Measurements from ENCODE around the gene SLC43A1.
A peak's percentile ranks its signal among the peaks of the same experiment; 100 is the strongest.

Gene SLC43A1

DNA sequence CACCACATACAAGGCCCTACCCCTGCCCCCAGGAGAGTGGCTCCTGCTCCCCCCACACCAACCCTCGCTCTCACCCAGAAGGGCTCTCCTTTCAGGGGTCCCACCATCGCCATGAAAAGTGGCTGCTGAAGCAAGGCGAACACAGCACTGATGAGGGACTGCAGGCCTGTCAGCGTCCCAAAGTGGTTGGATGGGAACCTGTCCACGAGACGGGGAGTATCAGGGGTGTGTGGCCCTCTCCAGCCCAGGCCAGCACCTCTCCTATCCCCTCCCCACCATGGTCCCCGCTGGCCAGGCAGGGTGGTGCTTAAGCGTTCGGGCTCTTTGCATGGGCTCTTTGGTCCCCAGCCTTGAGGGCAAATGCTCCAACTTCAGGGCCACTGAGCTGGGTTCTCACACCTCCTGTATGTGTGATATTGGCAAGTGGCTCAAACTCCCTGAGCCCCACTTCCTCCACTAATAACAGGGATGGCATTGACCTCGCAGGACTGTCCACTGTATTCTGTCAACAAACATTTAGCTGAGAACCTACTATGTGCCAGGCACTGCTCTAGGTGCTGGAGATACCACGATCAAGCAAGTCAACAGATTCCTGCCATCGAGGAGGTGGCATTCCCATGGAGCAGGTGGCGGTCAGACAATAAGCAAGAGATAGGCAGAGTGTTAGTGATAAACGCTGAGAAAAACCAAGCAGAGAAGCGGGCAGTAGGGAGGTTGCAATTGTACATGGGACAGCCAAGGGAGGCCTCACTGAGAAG, 28.3 kb downstream of the SLC43A1 start:
- H3K27me3 ChIP-seq (replicated peaks): peaks cover 2% of the 10 kb centered on the region
- in situ Hi-C loops (cut with HindIII; ENCODE audit: low pct_ligation_motif_present, low sequenced_read_pairs): no loop called here
- H3K27ac ChIP-seq: no peak overlapping the region
- H3K36me3 ChIP-seq (replicated peaks): no peaks in the 10 kb centered on the region
- DNase-seq: no peak
- no peak overlapping the region for H3K4me3 ChIP-seq (ENCODE audit: low read depth, low read length)
- TF ChIP-seq, protein P1, sequence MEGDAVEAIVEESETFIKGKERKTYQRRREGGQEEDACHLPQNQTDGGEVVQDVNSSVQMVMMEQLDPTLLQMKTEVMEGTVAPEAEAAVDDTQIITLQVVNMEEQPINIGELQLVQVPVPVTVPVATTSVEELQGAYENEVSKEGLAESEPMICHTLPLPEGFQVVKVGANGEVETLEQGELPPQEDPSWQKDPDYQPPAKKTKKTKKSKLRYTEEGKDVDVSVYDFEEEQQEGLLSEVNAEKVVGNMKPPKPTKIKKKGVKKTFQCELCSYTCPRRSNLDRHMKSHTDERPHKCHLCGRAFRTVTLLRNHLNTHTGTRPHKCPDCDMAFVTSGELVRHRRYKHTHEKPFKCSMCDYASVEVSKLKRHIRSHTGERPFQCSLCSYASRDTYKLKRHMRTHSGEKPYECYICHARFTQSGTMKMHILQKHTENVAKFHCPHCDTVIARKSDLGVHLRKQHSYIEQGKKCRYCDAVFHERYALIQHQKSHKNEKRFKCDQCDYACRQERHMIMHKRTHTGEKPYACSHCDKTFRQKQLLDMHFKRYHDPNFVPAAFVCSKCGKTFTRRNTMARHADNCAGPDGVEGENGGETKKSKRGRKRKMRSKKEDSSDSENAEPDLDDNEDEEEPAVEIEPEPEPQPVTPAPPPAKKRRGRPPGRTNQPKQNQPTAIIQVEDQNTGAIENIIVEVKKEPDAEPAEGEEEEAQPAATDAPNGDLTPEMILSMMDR (IDR thresholded peaks at IDR 0.05; ENCODE audit: low read depth, low read length, missing control alignments): no peak

DNA sequence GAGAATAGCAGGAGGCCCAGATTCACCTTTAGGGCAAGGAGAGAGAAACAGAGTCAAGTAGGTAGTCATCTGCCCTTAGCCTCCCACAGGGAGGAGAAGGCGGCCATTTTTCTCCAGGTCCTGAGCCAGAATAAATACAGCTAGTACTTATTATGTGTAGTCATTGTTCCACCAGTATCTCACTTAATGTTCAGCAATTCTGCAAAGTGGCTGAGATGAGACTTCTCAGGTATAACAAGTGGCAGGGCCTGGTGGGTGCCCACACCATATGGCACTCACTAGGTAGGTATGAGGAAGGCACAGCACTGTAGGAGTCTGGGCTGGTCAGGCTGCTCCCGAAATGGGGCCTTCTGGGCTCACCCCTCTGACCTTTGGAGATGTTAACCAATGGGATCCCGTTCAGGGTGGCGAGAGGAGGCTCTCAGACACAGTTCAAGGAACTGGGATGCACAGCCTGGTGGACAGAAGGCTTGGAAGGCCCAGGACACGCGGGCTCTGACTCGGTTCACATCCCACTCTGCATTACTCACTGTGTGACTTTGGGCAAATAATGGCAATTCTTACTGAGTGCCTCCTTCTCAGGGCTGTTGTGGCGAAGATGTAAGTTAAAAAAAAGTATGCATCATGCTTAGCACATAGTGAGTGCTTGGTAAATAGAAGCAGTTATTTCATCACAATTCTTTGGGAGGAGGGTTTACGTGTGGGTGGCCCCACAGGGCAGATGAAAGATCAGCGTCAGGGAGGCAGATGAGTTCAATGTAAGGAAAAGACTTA, 30.1 kb downstream of the SLC43A1 start:
- DNase-seq: no peak
- Histone ChIP-seq H3K27me3 (replicated peaks) (peaks cover 8% of the 10 kb centered on the region), H3K4me3 (ENCODE audit: low read depth, low read length) (no peak overlapping the region), H3K27ac (no peak overlapping the region), H3K36me3 (replicated peaks) (no peaks in the 10 kb centered on the region)
- TF ChIP-seq, protein P1 (IDR thresholded peaks at IDR 0.05; ENCODE audit: low read depth, low read length, missing control alignments): no peak
- in situ Hi-C loops (cut with HindIII; ENCODE audit: low pct_ligation_motif_present, low sequenced_read_pairs): no loop called here

DNA sequence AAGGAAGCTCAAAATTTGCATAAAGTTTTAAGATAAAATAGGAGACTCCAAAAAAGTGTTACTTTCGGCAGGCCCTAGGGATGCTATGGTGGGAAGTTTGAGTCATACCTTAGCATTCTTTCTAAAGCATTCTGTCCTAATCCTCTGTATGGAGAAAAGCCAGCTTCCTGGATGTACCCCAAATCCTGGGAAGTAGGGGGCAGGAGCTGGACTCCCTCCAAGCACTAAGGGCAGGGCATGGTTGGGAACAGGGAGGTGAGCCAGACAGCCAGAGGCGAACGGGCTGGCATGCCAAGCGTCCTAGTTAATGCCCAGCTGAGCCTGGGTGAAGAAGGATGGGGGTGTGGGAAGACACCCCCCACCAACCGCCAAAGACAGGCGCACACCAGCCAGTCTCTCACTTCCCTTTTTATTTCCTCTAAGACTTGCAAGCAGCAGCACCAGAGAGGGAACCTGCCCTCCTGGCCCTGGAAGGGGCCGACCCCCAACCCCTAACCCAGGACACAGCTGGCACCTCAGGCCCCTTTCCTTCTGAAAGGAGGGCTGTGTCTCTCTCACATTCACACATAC, 31.3 kb downstream of the SLC43A1 start:
- TF ChIP-seq, protein P1 (IDR thresholded peaks at IDR 0.05; ENCODE audit: low read depth, low read length, missing control alignments): no peak
- Histone ChIP-seq H3K36me3 (replicated peaks) (no peaks in the 10 kb centered on the region), H3K27ac (no peak overlapping the region), H3K4me3 (ENCODE audit: low read depth, low read length) (no peak overlapping the region), H3K27me3 (replicated peaks) (peaks cover 8% of the 10 kb centered on the region)
- in situ Hi-C loops (cut with HindIII; ENCODE audit: low pct_ligation_motif_present, low sequenced_read_pairs): no loop called here
- DNase-seq: no peak

DNA sequence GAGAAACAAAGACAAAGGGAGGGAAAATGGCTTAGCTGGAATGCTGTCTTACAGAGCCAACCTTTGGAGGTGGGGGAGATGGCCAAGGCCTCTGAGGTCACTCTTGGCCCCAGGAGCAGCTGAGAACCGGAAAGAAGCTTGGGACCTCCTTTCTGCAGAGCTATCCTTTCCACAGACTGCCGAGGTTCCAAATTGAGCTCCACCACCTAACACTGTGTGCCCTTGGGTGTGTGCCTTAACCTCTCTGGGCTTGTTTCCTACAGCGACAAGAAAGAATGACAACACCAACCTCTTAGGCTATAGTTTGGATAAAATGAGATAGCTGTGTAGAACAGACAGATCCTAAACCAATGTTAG, 32.0 kb downstream of the SLC43A1 start:
- in situ Hi-C loops (cut with HindIII; ENCODE audit: low pct_ligation_motif_present, low sequenced_read_pairs): no loop called here
- Histone ChIP-seq H3K27me3 (replicated peaks) (peaks cover 8% of the 10 kb centered on the region), H3K36me3 (replicated peaks) (no peaks in the 10 kb centered on the region), H3K27ac (no peak overlapping the region), H3K4me3 (ENCODE audit: low read depth, low read length) (no peak overlapping the region)
- DNase-seq: no peak
- TF ChIP-seq, protein P1 (IDR thresholded peaks at IDR 0.05; ENCODE audit: low read depth, low read length, missing control alignments): no peak

DNA sequence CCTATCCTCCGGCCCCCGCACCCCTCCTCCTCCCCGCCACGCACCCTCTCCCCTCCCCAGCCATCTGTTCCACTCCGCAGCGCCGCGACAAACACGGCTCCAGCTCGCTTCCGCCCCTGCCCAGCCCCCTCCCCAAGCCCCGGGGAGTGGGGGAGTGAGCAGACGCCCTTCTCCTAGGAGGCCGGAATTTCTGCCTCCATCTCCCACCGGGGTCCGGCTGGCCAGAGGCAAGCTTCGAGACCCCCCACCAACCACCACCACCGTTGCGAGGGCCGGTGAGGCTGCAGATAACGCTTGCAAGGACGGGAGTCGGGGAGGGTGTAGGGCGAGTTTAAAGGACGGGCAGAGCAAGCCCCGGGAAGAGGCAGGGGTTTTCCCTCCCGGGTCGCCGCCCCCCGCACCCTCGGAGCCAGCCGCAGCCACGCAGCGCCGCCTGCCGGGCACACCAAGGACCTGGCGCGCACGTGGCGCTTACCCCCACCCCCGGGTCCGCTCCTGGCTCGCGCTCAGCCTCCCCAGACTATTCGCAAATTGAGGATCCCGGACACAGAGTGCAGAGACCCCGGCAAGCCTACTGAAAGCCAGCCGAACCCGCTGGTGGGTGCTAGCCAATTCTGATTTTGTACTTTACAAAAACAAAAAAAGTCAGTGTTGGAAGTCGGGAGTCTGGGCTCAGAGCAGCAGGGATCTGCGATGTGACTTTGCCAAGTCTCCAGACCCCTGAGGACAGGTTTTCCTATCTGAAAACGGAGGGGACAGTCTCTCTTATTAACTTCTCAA, 32.5 kb downstream of the SLC43A1 start:
- peak; percentile 5 for DNase-seq
- no peak overlapping the region for H3K27ac ChIP-seq

More for the DNA sequence above, 32.5 kb downstream of the SLC43A1 start:
- peak overlapping the region; percentile 49 for H3K4me3 ChIP-seq (ENCODE audit: low read depth, low read length)
- peaks cover 9% of the 10 kb centered on the region for H3K27me3 ChIP-seq (replicated peaks)
- in situ Hi-C loops (cut with HindIII; ENCODE audit: low pct_ligation_motif_present, low sequenced_read_pairs): no loop called here
- H3K36me3 ChIP-seq (replicated peaks): no peaks in the 10 kb centered on the region
- TF ChIP-seq, protein P1 (IDR thresholded peaks at IDR 0.05; ENCODE audit: low read depth, low read length, missing control alignments): peak; percentile 60
